Neural cell (in vitro differentiated cells): ENCODE measurements around the gene CDH16.

ENCODE experiments used
- CTCF ChIP-seq: fragments of 450-650 bp; IDR thresholded peaks from 2 replicates; pipeline ENCODE4 v1.5.1; 2014; ENCODE audit warnings: antibody characterized with exemption, mild to moderate bottlenecking, moderate library complexity; ENCODE audit not compliant: poor library complexity, severe bottlenecking
- EP300 ChIP-seq: fragments of 450-650 bp; conservative IDR thresholded peaks from 2 replicates; pipeline ENCODE4 v1.6.1; 2014; ENCODE audit warnings: antibody characterized with exemption, mild to moderate bottlenecking, moderate library complexity; ENCODE audit not compliant: poor library complexity, severe bottlenecking
- EZH2 ChIP-seq: fragments of 200-600, 300-800 bp; shearing (Covaris generic), sonication (generic); IDR thresholded peaks from 2 replicates; pipeline ENCODE4 v1.6.1; 2014; ENCODE audit warnings: antibody characterized with exemption, low read length, borderline replicate concordance, mild to moderate bottlenecking; ENCODE audit not compliant: insufficient read depth, poor library complexity, severe bottlenecking
- MXI1 ChIP-seq: fragments of 450-650 bp; conservative IDR thresholded peaks from 2 replicates; pipeline ENCODE4 v1.6.1; 2014; ENCODE audit warnings: antibody characterized with exemption, mild to moderate bottlenecking; ENCODE audit not compliant: poor library complexity, severe bottlenecking
- POLR2AphosphoS5 ChIP-seq: IDR thresholded peaks from 2 replicates; pipeline ENCODE4 v1.6.1; 2012
- RAD21 ChIP-seq: fragments of 450-650 bp; conservative IDR thresholded peaks from 2 replicates; pipeline ENCODE4 v1.6.1; 2014; ENCODE audit warnings: antibody characterized with exemption, mild to moderate bottlenecking, moderate library complexity
- SMC3 ChIP-seq: fragments of 450-650 bp; conservative IDR thresholded peaks from 2 replicates; pipeline ENCODE4 v1.6.1; 2014; ENCODE audit warnings: antibody characterized with exemption, mild to moderate bottlenecking, moderate library complexity; ENCODE audit not compliant: poor library complexity
- TAF1 ChIP-seq: IDR thresholded peaks from 2 replicates; pipeline ENCODE4 v1.6.1; 2012; ENCODE audit warnings: low read depth
- TF ChIP-seq, protein P1 (sequence below): IDR thresholded peaks from 2 replicates; pipeline ENCODE4 v1.6.1; 2012; ENCODE audit warnings: borderline replicate concordance

- TF ChIP-seq CTCF (no peak), POLR2AphosphoS5 (no peak), SMC3 (no peak), EP300 (no peak), RAD21 (no peak), EZH2 (no peak), MXI1 (no peak), TAF1 (no peak)
- TF ChIP-seq, protein P1, sequence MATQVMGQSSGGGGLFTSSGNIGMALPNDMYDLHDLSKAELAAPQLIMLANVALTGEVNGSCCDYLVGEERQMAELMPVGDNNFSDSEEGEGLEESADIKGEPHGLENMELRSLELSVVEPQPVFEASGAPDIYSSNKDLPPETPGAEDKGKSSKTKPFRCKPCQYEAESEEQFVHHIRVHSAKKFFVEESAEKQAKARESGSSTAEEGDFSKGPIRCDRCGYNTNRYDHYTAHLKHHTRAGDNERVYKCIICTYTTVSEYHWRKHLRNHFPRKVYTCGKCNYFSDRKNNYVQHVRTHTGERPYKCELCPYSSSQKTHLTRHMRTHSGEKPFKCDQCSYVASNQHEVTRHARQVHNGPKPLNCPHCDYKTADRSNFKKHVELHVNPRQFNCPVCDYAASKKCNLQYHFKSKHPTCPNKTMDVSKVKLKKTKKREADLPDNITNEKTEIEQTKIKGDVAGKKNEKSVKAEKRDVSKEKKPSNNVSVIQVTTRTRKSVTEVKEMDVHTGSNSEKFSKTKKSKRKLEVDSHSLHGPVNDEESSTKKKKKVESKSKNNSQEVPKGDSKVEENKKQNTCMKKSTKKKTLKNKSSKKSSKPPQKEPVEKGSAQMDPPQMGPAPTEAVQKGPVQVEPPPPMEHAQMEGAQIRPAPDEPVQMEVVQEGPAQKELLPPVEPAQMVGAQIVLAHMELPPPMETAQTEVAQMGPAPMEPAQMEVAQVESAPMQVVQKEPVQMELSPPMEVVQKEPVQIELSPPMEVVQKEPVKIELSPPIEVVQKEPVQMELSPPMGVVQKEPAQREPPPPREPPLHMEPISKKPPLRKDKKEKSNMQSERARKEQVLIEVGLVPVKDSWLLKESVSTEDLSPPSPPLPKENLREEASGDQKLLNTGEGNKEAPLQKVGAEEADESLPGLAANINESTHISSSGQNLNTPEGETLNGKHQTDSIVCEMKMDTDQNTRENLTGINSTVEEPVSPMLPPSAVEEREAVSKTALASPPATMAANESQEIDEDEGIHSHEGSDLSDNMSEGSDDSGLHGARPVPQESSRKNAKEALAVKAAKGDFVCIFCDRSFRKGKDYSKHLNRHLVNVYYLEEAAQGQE = no peak
Measured at GRCh38 chr16:66858740-66859396, 59.8 kb downstream of the CDH16 start.
